ENCODE results near the gene RAB33B.
"Not testable (repeated sequence)": the region's sequence is repeated elsewhere in the genome, so short reads cannot be mapped to it uniquely, and the experiment has no call there.

The RAB33B gene

GRCh38 chr4:139464512-139464911 is 10.6 kb downstream of the RAB33B start:
- not testable (repeated sequence) for DNase-seq (ENCODE audit: low read depth)

GRCh38 chr4:139465922-139466321 is 12.0 kb downstream of the RAB33B start:
- DNase-seq (ENCODE audit: low read depth): no peak

GRCh38 chr4:139468756-139469155 is 14.8 kb downstream of the RAB33B start:
- not testable (repeated sequence) for DNase-seq (ENCODE audit: low read depth)

GRCh38 chr4:139469216-139469615 is 15.3 kb downstream of the RAB33B start:
- DNase-seq (ENCODE audit: low read depth): no peak

- no peak for DNase-seq (ENCODE audit: low read depth)
Measured at GRCh38 chr4:139469869-139470268, 15.9 kb downstream of the RAB33B start.

GRCh38 chr4:139470295-139470694 is 16.4 kb downstream of the RAB33B start:
- DNase-seq (ENCODE audit: low read depth): no peak

GRCh38 chr4:139470997-139471665 is 17.2 kb downstream of the RAB33B start:
- no peak for DNase-seq (ENCODE audit: low read depth)

- DNase-seq (ENCODE audit: low read depth): no peak
Measured at GRCh38 chr4:139472852-139473251, 18.9 kb downstream of the RAB33B start.

- DNase-seq (ENCODE audit: low read depth): no peak
Measured at GRCh38 chr4:139476363-139476762, 22.4 kb downstream of the RAB33B start.

- no peak for DNase-seq (ENCODE audit: low read depth)
Measured at GRCh38 chr4:139481465-139481864, 27.5 kb downstream of the RAB33B start.

GRCh38 chr4:139483000-139483399 is 29.1 kb downstream of the RAB33B start:
- no peak for DNase-seq (ENCODE audit: low read depth)

- no peak for DNase-seq (ENCODE audit: low read depth)
Measured at GRCh38 chr4:139484783-139485311, 30.9 kb downstream of the RAB33B start.

GRCh38 chr4:139488442-139488841 is 34.5 kb downstream of the RAB33B start:
- DNase-seq (ENCODE audit: low read depth): no peak

GRCh38 chr4:139489638-139490037 is 35.7 kb downstream of the RAB33B start:
- DNase-seq (ENCODE audit: low read depth): no peak

- DNase-seq (ENCODE audit: low read depth): no peak
Measured at GRCh38 chr4:139492429-139492828, 38.5 kb downstream of the RAB33B start.

GRCh38 chr4:139493176-139493575 is 39.3 kb downstream of the RAB33B start:
- DNase-seq (ENCODE audit: low read depth): no peak

GRCh38 chr4:139499186-139499585 is 45.3 kb downstream of the RAB33B start:
- DNase-seq (ENCODE audit: low read depth): no peak

- DNase-seq (ENCODE audit: low read depth): no peak
Measured at GRCh38 chr4:139501117-139501516, 47.2 kb downstream of the RAB33B start.

- no peak for DNase-seq (ENCODE audit: low read depth)
Measured at GRCh38 chr4:139501527-139501926, 47.6 kb downstream of the RAB33B start.

- no peak for DNase-seq (ENCODE audit: low read depth)
Measured at GRCh38 chr4:139501927-139502899, 48.3 kb downstream of the RAB33B start.

- DNase-seq (ENCODE audit: low read depth): no peak
Measured at GRCh38 chr4:139503622-139504166, 49.8 kb downstream of the RAB33B start.

- no peak for DNase-seq (ENCODE audit: low read depth)
Measured at GRCh38 chr4:139506774-139507173, 52.9 kb downstream of the RAB33B start.
